Ovary (tissue), 3 donors: Measurements from ENCODE around the gene CFAP210.

Experiments used
- CTCF ChIP-seq, 3 donors: fragments of 450-650 bp in 2 of 3; fragments of 200-600 bp in 1 of 3; IDR thresholded peaks; one replicate each; pipeline versions ENCODE4 v1.5.1 to v1.8.0; 2016 to 2022; ENCODE audit warnings: antibody characterized with exemption in 3 of 3, mild to moderate bottlenecking in 1 of 3
- POLR2A ChIP-seq: fragments of 450-650 bp; IDR thresholded peaks from one replicate; pipeline ENCODE4 v1.6.1; 2017; ENCODE audit warnings: antibody characterized with exemption, mild to moderate bottlenecking, moderate library complexity
- donor health status: DM: no; HTN: no; CAD: no.

DNA sequence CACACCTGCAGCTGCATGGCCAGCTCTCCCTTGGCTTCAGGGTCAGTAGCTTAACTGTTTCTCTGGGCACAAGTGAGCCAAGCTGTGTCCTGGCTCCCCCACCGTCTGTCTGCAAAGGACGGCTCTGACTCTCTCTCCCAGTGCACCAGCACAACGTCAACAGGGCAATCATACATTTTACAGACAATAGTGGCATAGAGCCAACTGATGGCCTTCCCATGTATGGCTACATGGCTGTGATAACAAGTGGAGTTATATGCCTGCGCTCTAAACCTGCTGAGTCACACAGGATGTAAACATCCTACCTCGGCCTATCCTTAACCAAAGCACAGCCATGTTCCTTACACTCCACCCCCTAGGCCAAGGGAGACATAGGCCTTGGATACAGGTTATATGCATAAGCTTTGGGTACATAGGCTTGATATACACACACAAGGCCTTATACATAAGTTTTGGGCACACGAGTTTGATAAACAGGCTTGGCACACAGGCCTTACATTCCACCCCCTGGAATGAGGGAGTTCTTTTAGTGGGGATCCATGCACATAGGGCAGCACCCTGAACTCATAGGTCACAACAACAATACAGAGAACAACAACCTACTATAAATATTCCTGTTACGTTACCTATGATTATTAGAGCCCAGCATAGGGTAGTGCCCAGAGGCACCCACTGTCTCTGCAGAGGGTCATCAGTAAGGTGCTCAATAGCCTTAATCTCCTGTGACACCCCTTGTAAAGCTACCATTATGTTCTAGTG is 17.7 kb upstream of the CFAP210 start:
- no peak for TF ChIP-seq CTCF (IDR thresholded peaks at IDR 0.05)
- no peak for TF ChIP-seq POLR2A
